ENCODE results near the gene DGCR2. TPM values are rescaled to one million over a fixed set of nuclear protein-coding genes. Genes with fewer than 3 reads are reported as not detected.
A peak's percentile ranks its signal among the peaks of the same experiment; 100 is the strongest.

DGCR2 gene
- total RNA-seq, 2 donors from 2014 or later = 85.8 to 104 TPM

- ATAC-seq (no peak), DNase-seq (no peak)
- intact Hi-C loops (cut with DNase I, micrococcal nuclease) = no loop called here
Measured at GRCh38 chr22:19131685-19132015, 9.4 kb upstream of the DGCR2 start.

GRCh38 chr22:19130959-19131684 lies 8.9 kb upstream of the DGCR2 start, which contains the start of gene TSSK2:
TSSK2 (plus strand) TSS chr22:19131308; CDS start chr22:19131400, 92 bp downstream.
- ATAC-seq (no peak), DNase-seq (no peak)
- intact Hi-C loops (cut with DNase I, micrococcal nuclease) = no loop called here

- DNase-seq (no peak), ATAC-seq (no peak)
- intact Hi-C loops (cut with DNase I, micrococcal nuclease) = no loop called here
Measured at GRCh38 chr22:19129871-19130270, 7.7 kb upstream of the DGCR2 start.

- intact Hi-C loops (cut with DNase I, micrococcal nuclease) = no loop called here
- no peak for ATAC-seq
- DNase-seq = no peak
Measured at GRCh38 chr22:19128946-19129727, 6.9 kb upstream of the DGCR2 start.

- DNase-seq (no peak), ATAC-seq (no peak)
- intact Hi-C loops (cut with DNase I, micrococcal nuclease) = no loop called here
Measured at GRCh38 chr22:19128009-19128401, 5.8 kb upstream of the DGCR2 start.

- DNase-seq = peak; percentile 42 to 52
- intact Hi-C loops (cut with DNase I, micrococcal nuclease) = no loop called here
- peak; percentile 56 for ATAC-seq
Measured at GRCh38 chr22:19127329-19128008, 5.3 kb upstream of the DGCR2 start.

GRCh38 chr22:19126309-19127273 lies 4.4 kb upstream of the DGCR2 start:
- intact Hi-C loops (cut with DNase I, micrococcal nuclease) = no loop called here
- ATAC-seq = no peak
- DNase-seq = no peak

GRCh38 chr22:19125474-19126308 lies 3.5 kb upstream of the DGCR2 start:
- DNase-seq (peak in 1 of 2 donors; percentile 3), ATAC-seq (no peak)
- intact Hi-C loops (cut with DNase I, micrococcal nuclease) = no loop called here

GRCh38 chr22:19125011-19125410 lies 2.8 kb upstream of the DGCR2 start:
- intact Hi-C loops (cut with DNase I, micrococcal nuclease) = no loop called here

GRCh38 chr22:19124377-19124776 lies 2.2 kb upstream of the DGCR2 start:
- no peak for ATAC-seq
- intact Hi-C loops (cut with DNase I, micrococcal nuclease) = no loop called here
- no peak for DNase-seq

More at GRCh38 chr22:19125011-19125410, 2.8 kb upstream of the DGCR2 start:
- ATAC-seq (no peak), DNase-seq (no peak)

- ATAC-seq (no peak), DNase-seq (no peak)
- intact Hi-C loops (cut with DNase I, micrococcal nuclease) = no loop called here
Measured at GRCh38 chr22:19123936-19124335, 1.7 kb upstream of the DGCR2 start.

- peak; percentile 29 for ATAC-seq
- no peak for DNase-seq
- intact Hi-C loops (cut with DNase I, micrococcal nuclease) = no loop called here
Measured at GRCh38 chr22:19122752-19123492, 710 bp upstream of the DGCR2 start.

- ATAC-seq = peak; percentile 45
Measured at GRCh38 chr22:19121631-19122142, 525 bp downstream of the DGCR2 start.

GRCh38 chr22:19120829-19121630 lies 1.2 kb downstream of the DGCR2 start:
- ATAC-seq (peak; percentile 68), DNase-seq (peak; percentile 69 to 78)
- intact Hi-C loops (cut with DNase I, micrococcal nuclease) = no loop called here

More at GRCh38 chr22:19121631-19122142, 525 bp downstream of the DGCR2 start:
- intact Hi-C loops (cut with DNase I, micrococcal nuclease) = no loop called here
- peak; percentile 52 to 66 for DNase-seq

- ATAC-seq (no peak), DNase-seq (no peak)
- intact Hi-C loops (cut with DNase I, micrococcal nuclease) = no loop called here
Measured at GRCh38 chr22:19119949-19120348, 2.3 kb downstream of the DGCR2 start.

GRCh38 chr22:19118329-19118880 lies 3.8 kb downstream of the DGCR2 start:
- DNase-seq (no peak), ATAC-seq (no peak)
- intact Hi-C loops (cut with DNase I, micrococcal nuclease) = no loop called here

Measured in left colon (tissue), 2 donors.